ENCODE data around the gene THBS1.

The THBS1 gene

GRCh38 chr15:39574427-39574826, 6.5 kb upstream of the THBS1 start:
- no peak for FAIRE-seq

DNA sequence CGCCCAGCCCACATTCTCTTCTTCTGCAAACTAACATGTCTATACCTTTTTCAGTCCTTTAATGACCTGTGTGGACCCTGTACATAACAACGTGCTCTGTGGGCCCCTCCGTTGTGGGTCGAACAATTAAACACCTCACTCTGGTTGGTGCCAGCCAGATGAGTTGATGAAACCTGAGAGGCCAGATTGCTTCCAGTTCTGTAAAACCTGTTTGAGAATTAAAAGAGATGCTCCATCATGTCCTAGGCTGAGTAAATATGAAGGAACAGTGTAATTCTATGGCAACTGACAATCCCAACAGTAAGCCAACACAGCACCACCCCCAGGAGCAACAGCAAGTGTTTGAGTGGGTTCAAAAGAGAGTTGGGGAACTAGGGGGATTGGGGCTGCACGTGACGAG, 5.7 kb upstream of the THBS1 start:
- FAIRE-seq = no peak

DNA sequence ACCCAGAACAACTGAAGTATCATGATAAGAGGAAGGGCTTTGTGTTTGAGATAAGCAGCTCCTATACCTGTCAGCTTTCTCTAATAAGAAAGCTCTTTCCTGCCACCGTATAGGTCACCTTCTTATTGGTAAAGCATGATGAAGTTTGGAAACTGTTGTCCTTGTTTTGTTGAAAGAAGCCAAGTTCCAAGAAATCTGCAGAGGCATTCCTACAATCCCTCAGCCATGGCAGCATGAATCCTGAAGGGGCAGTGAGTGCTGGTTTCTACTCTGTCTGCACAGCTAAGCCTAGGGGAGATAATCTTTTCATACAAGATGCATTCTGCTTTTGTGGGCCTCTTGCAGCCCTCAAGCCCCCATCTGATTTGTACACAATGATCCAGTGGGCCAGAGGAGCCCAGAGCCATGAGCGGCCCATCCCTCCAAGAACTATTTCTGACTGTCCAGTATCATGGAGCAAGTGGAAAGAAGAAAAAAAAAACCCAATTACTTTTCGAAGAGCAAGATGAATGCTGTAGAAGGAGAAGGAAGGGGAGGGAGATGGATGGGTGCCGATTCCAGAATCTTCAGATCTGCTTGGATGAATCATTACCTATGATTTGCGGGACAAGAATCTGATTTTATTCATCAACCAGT, 1.9 kb upstream of the THBS1 start:
- no peak for FAIRE-seq

GRCh38 chr15:39579487-39580116, 1.3 kb upstream of the THBS1 start:
- FAIRE-seq = no peak

GRCh38 chr15:39580117-39580484, 778 bp upstream of the THBS1 start:
- FAIRE-seq = no peak

DNA sequence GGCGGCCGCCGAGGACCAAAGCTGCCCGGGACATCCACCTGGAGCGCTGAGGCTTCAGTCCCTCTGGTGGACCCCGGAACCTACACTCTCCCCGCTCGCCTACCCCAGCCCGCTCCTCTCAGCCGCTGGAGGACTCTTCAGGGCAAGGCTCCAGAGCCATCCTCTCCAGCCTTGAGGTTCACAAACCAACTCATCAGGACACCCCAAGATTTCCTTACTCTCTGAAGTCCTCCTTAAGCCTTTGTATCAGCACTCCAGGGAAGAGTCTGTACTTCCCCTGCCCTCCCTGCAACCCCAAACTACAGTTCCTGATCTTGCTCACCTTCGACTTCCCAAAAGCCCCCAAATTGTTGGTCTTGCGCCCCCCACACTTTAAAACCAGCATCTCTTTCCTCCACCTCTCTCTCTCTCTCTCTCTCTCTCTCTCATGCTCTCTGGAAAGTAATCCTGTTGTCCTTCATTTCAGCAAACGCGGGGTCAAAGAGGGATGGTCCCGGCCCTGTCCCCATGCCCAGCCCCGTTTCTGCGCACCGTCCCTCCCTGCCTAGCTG, 438 bp downstream of the THBS1 start:
- no peak for FAIRE-seq

- no peak for FAIRE-seq
Observed at GRCh38 chr15:39581793-39582285, 960 bp downstream of the THBS1 start.

GRCh38 chr15:39582286-39582976, 1.6 kb downstream of the THBS1 start:
- no peak for FAIRE-seq

DNA sequence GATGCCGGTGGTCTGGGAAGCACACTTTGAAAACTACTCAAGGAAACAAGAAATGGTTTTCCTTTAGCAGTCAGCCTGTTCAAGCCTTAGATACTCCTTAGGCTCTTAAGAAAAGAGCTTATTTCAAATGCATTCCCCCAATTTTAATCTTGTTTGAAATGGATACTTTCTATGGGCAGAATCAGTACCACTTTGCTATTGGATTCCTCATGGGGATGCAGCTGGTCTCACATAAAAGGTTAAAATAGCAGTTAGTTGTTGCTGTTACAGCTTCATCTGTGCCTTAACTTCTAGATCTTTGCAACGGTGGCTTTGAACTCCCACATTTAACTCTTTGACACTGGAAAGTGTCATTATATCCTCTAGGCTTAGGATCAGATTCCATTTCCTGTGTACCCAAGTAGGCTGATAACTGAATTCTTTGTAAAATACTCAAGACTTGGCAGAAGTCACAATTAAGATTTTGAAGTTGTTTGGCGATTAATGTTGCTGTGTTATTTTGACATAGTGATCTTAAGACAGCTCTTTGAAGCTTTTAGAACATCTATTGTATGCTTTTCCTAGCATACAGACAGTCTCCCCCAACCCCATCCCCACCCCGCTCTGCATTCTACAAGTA, 2.2 kb downstream of the THBS1 start:
- no peak for FAIRE-seq

DNA sequence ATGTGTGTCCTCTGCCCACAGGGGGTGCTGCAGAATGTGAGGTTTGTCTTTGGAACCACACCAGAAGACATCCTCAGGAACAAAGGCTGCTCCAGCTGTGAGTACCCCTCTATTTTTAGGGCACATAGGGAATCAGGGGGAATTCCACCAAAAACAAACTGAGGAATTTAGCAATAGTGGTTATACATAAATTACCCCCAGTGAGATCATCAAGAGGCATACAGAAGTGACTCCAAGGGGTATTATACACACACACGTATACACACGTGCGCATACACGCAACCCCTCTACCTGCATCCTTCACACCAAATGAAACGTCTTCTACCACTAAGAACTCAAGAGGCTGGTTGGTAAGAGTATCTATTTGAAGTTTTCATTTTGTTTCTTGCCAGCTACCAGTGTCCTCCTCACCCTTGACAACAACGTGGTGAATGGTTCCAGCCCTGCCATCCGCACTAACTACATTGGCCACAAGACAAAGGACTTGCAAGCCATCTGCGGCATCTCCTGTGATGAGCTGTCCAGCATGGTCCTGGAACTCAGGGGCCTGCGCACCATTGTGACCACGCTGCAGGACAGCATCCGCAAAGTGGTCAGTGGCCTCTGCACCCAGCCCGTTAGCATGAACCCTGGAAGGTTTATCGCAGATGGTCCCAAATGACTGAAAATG, 2.9 kb downstream of the THBS1 start:
- FAIRE-seq = no peak

- no peak for FAIRE-seq
Observed at GRCh38 chr15:39584266-39584659, 3.4 kb downstream of the THBS1 start.

DNA sequence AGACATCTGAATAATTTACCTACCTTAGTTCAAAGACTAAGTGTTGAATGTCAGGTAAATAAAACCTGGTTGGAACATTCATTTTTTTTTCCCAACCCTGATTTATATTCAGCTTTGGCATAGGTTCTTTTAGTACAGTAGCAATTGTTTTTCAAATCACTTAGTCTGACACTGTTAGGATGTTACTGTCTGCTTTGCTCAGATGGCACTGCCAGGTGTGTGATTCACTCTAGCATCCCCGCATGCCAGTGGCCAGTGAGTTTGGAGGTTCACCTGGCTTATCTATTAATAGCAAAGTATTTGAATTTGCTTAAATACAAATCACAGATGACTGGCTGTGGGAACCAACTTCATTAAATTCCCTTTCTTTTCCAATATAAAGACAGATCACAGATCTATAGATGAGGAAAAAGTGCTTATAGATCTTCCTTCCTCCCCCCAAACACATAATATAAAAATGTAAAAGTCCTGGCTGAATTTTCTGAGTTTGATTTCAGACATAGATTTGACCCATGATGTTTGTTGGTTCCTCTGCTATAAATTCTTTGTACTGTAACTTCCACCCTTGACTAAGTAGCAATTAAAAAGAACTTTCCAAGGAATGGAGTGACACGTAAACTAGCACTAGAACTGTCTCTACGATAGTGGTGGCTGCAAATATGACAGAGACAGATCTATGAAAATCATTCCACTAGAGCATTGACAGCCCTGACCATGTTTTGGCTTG, 3.9 kb downstream of the THBS1 start:
- no peak for FAIRE-seq

DNA sequence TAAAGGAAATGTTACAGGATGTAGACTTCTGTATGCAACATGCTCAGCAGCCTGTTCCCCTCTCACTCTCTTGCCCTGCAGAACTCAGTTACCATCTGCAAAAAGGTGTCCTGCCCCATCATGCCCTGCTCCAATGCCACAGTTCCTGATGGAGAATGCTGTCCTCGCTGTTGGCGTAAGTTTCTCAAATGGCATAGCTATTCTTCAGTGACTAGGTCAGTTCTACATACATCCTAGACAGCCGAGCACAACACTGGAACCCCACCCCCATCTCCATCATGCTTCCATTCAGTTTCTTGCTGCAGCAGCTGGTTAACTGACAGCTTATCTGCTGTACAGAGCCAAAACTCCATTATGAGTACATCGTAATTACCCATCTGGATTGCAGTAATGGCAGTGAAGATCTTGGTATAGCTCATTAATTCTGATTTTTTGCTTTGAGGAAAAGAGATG, 4.5 kb downstream of the THBS1 start:
- FAIRE-seq = no peak

DNA sequence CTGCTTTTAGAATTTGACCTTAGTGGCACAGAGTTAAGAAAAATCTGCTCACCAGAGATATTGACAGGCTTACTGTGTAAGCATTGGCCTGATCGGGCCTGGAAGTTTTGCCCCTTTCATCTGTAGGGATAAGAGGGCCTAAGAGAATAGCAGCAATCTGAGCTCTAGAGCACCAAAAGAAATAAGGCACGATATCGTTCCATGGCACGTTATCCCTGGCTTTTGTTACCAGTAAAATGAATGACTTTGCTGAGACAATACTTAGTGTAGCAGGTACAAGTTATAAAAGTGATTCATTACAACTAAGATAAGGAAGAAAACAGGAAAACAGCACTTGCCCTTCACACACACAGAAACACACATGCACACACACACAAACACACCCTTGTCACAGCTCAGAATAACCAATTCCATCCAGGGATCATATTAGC, 5.0 kb downstream of the THBS1 start:
- FAIRE-seq = no peak

GRCh38 chr15:39586387-39587095, 5.7 kb downstream of the THBS1 start:
- no peak for FAIRE-seq

GRCh38 chr15:39587096-39587721, 6.3 kb downstream of the THBS1 start:
- FAIRE-seq = no peak

- no peak for FAIRE-seq
Observed at GRCh38 chr15:39587731-39588530, 7.1 kb downstream of the THBS1 start.

- no peak for FAIRE-seq
Observed at GRCh38 chr15:39588531-39589192, 7.8 kb downstream of the THBS1 start.

- FAIRE-seq = no peak
Observed at GRCh38 chr15:39589193-39589814, 8.4 kb downstream of the THBS1 start.
